Tibial nerve (tissue), 4 donors: ENCODE measurements around the gene RAD50.

Source experiments
- CTCF ChIP-seq, 5 experiments: fragments of 200-600 bp in 3 of 5; fragments of 450-650 bp in 2 of 5; sonication (generic) in 3 of 5; IDR thresholded peaks; one replicate each; pipeline ENCODE4 v1.5.1; 2016 to 2019; ENCODE audit warnings: antibody characterized with exemption in 5 of 5, mild to moderate bottlenecking in 3 of 5, moderate library complexity in 2 of 5
- EP300 ChIP-seq, 2 donors: sonication (generic); formaldehyde crosslinking; IDR thresholded peaks; one replicate each; pipeline ENCODE4 v1.6.1; 2017; ENCODE audit warnings: antibody characterized with exemption in 2 of 2, mild to moderate bottlenecking in 1 of 2
- POLR2A ChIP-seq, 2 donors: fragments of 450-650 bp; IDR thresholded peaks; one replicate each; pipeline ENCODE4 v1.6.1; 2017; ENCODE audit warnings: antibody characterized with exemption in 2 of 2, mild to moderate bottlenecking in 2 of 2, moderate library complexity in 2 of 2

- no peak for TF ChIP-seq CTCF (IDR thresholded peaks at IDR 0.05)
- no peak for TF ChIP-seq POLR2A (IDR thresholded peaks at IDR 0.05)
- TF ChIP-seq EP300 (IDR thresholded peaks at IDR 0.05): no peak
These were observed 9.5 kb upstream of the RAD50 start for GRCh38 chr5:132547269-132547668.
